Upper lobe of left lung (tissue), 4 donors: Measurements from ENCODE around the gene ADGRG2.

ENCODE experiments used
- CTCF ChIP-seq, 6 experiments: fragments of 450-650 bp in 4 of 6; fragments of 200-600 bp in 2 of 6; sonication (generic) in 2 of 6; IDR thresholded peaks; one replicate each; pipeline ENCODE4 v1.5.1; 2016 to 2019; ENCODE audit warnings: antibody characterized with exemption in 6 of 6
- POLR2A ChIP-seq, 4 donors: fragments of 450-650 bp; IDR thresholded peaks; one replicate each; pipeline ENCODE4 v1.5.1; 2016 to 2017; ENCODE audit warnings: antibody characterized with exemption in 4 of 4, mild to moderate bottlenecking in 2 of 4
- POLR2AphosphoS5 ChIP-seq, 2 donors: sonication (generic); formaldehyde crosslinking; IDR thresholded peaks; one replicate each; pipeline ENCODE4 v1.5.1; 2017; ENCODE audit warnings: antibody characterized with exemption in 2 of 2

GRCh38 chrX:19070555-19070994, 51.7 kb downstream of the ADGRG2 start:
- TF ChIP-seq CTCF (IDR thresholded peaks at IDR 0.05) (no peak), POLR2A (IDR thresholded peaks at IDR 0.05) (no peak), POLR2AphosphoS5 (IDR thresholded peaks at IDR 0.05) (no peak)
